Natural killer cell treated with Interleukin-12 subunit alpha and Interleukin-12 subunit beta and Interleukin-15 and Interleukin-18, amount 100 ng/mL, for 72 hours (primary cell): ENCODE results near the gene TRPC4. TPM values are rescaled to one million over a fixed set of nuclear protein-coding genes. Genes with fewer than 3 reads are reported as not detected.
"Not testable (repeated sequence)": the region's sequence is repeated elsewhere in the genome, so short reads cannot be mapped to it uniquely, and the experiment has no call there.

ENCODE experiments used
- ATAC-seq, 2 donors: fragments of 150-1000 bp; cut with Tn5 transposase in 1 of 2; sonication (Bioruptor Pico), chemical (Tn5 transposase) in 1 of 2; 2 replicates each; pipeline ENCODE4 v1.10.0; 2021
- DNase-seq: peaks from one replicate; pipeline ENCODE4 v3.0.0; 2022; ENCODE audit warnings: low spot score
- H3K27ac Mint-ChIP-seq, 2 donors: 1 replicate in 1 of 2; 2 replicates in 1 of 2; pipeline ENCODE4 v1.8.0; 2022; ENCODE audit warnings: mixed read lengths in 2 of 2, mild to moderate bottlenecking in 1 of 2, moderate library complexity in 1 of 2
- H3K27me3 Mint-ChIP-seq, 2 donors: 1 replicate in 1 of 2; 2 replicates in 1 of 2; pipeline ENCODE4 v1.8.0; 2022; ENCODE audit warnings: mixed read lengths in 2 of 2
- H3K36me3 Mint-ChIP-seq: one replicate; pipeline ENCODE4 v1.8.0; 2022; ENCODE audit warnings: mixed read lengths
- H3K4me1 Mint-ChIP-seq, 2 donors: 1 replicate in 1 of 2; 2 replicates in 1 of 2; pipeline ENCODE4 v1.8.0; 2022; ENCODE audit warnings: low read depth in 2 of 2, mixed read lengths in 2 of 2, mild to moderate bottlenecking in 1 of 2
- H3K4me3 Mint-ChIP-seq: one replicate; pipeline ENCODE4 v1.8.0; 2022; ENCODE audit warnings: mixed read lengths
- H3K9me3 Mint-ChIP-seq: 2 replicates; pipeline ENCODE4 v1.8.0; 2022; ENCODE audit warnings: mixed read lengths
- total RNA-seq, 2 donors: library from RNA; stranded (reverse); gene quantifications; one replicate each; pipeline ENCODE4 v1.2.3, GENCODE V29; 2022

The TRPC4 gene
- total RNA-seq, 2 donors from 2014 or later: not detected

GRCh38 chr13:37615276-37615675 lies 254.3 kb downstream of the TRPC4 start:
- H3K4me3 Mint-ChIP-seq: no peak overlapping the region
- no peak for ATAC-seq
- no peaks in the 10 kb centered on the region for H3K36me3 Mint-ChIP-seq

DNA sequence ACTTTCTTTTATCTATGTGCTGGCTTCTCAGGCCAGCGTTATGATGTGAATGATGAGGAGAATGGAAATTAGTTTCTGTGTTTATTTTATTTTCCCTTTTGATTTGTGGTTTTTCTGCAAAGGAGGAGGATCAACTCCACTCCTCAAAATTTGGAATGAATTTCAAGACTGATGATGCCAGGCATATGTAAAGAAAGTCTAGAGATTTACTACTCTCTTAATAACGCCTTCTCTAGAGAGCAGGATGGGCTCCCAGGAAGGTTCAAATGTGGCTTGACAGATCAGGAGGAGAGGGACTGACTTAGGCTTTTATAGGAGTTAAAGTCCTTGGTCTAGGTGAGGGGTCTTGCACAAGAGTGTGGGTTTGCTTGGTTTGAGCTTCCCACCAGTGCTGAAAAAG lies 255.9 kb downstream of the TRPC4 start:
- H3K4me3 Mint-ChIP-seq: no peak overlapping the region

More at GRCh38 chr13:37615276-37615675, 254.3 kb downstream of the TRPC4 start:
- no peak for DNase-seq
- Mint-ChIP-seq H3K9me3 (no peaks in the 10 kb centered on the region), H3K27me3 (no peaks in the 10 kb centered on the region), H3K4me1 (no peaks in the 10 kb centered on the region), H3K27ac (no peak overlapping the region)

GRCh38 chr13:37613236-37613635 lies 256.3 kb downstream of the TRPC4 start:
- Mint-ChIP-seq H3K27ac (no peak overlapping the region), H3K27me3 (no peaks in the 10 kb centered on the region), H3K4me1 (no peaks in the 10 kb centered on the region), H3K36me3 (no peaks in the 10 kb centered on the region), H3K4me3 (no peak overlapping the region), H3K9me3 (peaks cover 3% of the 10 kb centered on the region)
- DNase-seq: no peak
- ATAC-seq: no peak

More for the DNA sequence above, 255.9 kb downstream of the TRPC4 start:
- Mint-ChIP-seq H3K27ac (no peak overlapping the region), H3K9me3 (peaks cover 3% of the 10 kb centered on the region), H3K36me3 (no peaks in the 10 kb centered on the region), H3K27me3 (no peaks in the 10 kb centered on the region), H3K4me1 (no peaks in the 10 kb centered on the region)
- ATAC-seq: no peak
- no peak for DNase-seq

GRCh38 chr13:37608750-37609339 lies 260.7 kb downstream of the TRPC4 start:
- H3K4me3 Mint-ChIP-seq: no peak overlapping the region
- no peaks in the 10 kb centered on the region for H3K4me1 Mint-ChIP-seq
- H3K27me3 Mint-ChIP-seq: no peaks in the 10 kb centered on the region
- H3K36me3 Mint-ChIP-seq: no peaks in the 10 kb centered on the region
- H3K27ac Mint-ChIP-seq: no peak overlapping the region
- H3K9me3 Mint-ChIP-seq: peaks cover 19% of the 10 kb centered on the region
- DNase-seq (no peak), ATAC-seq (no peak)

DNA sequence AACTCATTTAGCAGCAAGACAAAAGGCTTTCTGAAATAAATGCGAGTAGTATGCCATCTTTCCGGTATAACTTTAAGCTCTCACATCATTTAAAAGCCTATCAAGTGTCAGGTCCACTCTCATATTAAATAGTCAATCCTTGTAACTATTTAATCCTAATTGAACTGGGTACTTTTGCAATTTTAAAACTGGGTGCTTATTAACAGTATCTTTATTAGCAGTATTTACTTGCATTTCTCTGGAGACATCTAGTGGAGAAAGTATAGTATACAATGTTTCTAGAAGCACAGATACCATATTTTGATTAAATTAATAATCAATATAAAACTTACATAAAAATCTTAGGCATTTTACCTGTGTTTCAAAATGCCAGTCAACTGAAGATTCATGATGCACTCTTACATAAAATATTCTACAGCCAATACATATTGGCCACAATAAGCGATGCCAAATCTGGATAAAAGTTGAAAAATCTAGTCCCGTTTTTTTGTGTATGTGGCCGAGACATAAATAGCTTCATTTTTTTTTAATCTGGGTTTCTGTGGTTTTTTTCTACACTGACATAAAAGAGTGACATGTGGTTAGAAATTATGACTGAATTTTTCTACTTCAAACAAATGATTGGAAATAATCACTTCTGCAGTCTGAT lies 266.7 kb downstream of the TRPC4 start:
- DNase-seq (no peak), ATAC-seq (no peak)
- H3K36me3 Mint-ChIP-seq: no peaks in the 10 kb centered on the region
- H3K9me3 Mint-ChIP-seq: peaks cover 23% of the 10 kb centered on the region
- H3K4me1 Mint-ChIP-seq: no peaks in the 10 kb centered on the region
- no peak overlapping the region for H3K27ac Mint-ChIP-seq
- no peaks in the 10 kb centered on the region for H3K27me3 Mint-ChIP-seq
- no peak overlapping the region for H3K4me3 Mint-ChIP-seq

DNA sequence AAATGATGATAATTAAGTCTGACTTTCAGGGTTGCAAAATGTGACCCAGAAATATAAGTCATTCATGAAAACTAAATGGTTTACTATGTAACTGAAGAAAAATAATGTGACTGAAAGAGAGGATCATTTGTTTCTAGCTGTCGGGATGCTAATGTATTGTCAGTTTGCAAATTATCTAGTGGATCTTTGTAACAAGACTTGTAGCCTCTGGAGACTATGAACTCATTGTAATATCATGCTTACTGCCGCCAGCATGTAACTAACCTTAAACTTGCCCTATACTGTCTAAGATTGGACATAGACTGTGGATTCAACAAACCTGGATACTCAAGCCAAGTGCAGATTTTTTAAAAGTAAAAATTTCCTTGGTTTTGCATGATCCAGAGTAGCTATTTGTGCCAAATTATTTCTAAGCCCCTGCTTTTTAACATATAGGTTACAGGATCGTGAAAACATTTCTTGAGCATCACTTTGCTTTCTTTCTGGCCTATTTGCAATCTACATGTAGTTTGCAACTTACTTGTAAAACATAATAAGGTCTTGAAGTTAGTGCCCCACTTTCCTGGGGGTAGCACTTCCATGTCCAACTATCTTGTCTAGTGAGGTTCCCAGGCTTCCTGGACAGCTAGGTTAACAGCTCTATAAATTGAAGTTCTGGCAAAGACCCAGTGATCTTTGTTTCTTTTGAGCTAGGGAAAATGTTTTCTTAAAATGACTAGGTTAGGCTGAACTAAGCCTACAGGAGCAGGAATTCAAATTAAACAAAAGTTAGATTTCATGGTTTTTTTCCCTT lies 267.7 kb downstream of the TRPC4 start:
- Mint-ChIP-seq H3K4me1 (no peaks in the 10 kb centered on the region), H3K27me3 (no peaks in the 10 kb centered on the region), H3K36me3 (no peaks in the 10 kb centered on the region), H3K27ac (no peak overlapping the region), H3K9me3 (peaks cover 21% of the 10 kb centered on the region), H3K4me3 (no peak overlapping the region)
- DNase-seq: no peak
- ATAC-seq: no peak

- H3K27ac Mint-ChIP-seq: no peak overlapping the region
- ATAC-seq (no peak), DNase-seq (no peak)
- H3K9me3 Mint-ChIP-seq: peaks cover 11% of the 10 kb centered on the region
- no peak overlapping the region for H3K4me3 Mint-ChIP-seq
- no peaks in the 10 kb centered on the region for H3K36me3 Mint-ChIP-seq
- H3K27me3 Mint-ChIP-seq: no peaks in the 10 kb centered on the region
- H3K4me1 Mint-ChIP-seq: no peaks in the 10 kb centered on the region
These were observed 270.1 kb downstream of the TRPC4 start for GRCh38 chr13:37599519-37599918.

DNA sequence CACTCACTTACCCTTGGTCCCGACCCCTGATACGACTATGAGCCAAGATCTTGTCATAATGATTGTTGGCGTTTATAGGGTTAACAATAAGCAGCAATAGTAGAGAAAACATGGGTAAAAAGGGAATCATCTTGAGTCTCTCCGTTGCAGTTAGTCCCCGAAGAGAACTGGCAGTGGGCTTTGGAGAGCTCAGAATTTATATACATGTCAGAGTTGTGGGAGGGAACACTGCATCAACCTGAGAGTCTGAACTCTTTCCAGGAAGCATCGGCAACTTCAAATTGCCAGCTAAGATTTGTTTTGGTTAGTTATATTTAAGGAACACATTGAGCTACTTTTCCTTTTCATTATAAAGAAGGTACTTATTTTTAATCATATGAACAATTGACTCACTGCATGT lies 271.0 kb downstream of the TRPC4 start, which contains the start of gene POSTN:
POSTN (minus strand) TSS at position 172 of the 400 bp plus-strand sequence; CDS start at position 130, 42 bp downstream.
- H3K9me3 Mint-ChIP-seq: peaks cover 5% of the 10 kb centered on the region
- no peak within 1 kb of the TSS for H3K4me3 Mint-ChIP-seq
- no peaks in the 10 kb centered on the region for H3K4me1 Mint-ChIP-seq
- ATAC-seq (no peak), DNase-seq (no peak)
- no peak within 1 kb of the TSS for H3K27ac Mint-ChIP-seq
- H3K27me3 Mint-ChIP-seq: no peaks in the 10 kb centered on the region
- no peaks in the 10 kb centered on the region for H3K36me3 Mint-ChIP-seq

DNA sequence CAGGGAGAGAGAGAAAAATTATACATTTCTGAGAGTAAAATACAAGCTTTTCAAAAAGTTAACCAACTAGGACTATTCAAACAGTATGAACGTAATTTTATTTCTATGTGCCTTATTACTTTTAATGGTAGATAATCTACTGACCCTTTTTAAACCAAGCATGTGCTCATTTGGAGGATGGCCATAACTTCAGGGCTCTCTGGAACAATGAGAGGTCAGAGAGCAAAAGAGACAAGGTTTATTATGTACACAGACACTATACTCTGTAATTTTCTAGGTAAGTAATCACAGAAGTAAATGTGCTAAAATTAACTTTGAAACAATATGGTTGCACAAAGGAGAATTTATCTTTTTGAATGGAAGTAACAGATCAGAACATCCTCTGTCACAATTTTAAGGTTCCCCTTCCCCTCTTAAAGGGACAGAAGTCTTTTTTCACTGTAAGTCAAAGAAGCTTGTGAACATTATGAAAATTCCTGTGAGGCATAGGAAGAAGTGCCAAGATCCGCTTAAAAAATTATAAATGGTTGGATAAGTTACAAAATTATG lies 272.0 kb downstream of the TRPC4 start:
- Mint-ChIP-seq H3K4me1 (no peaks in the 10 kb centered on the region), H3K27ac (no peak overlapping the region), H3K36me3 (no peaks in the 10 kb centered on the region), H3K4me3 (no peak overlapping the region), H3K9me3 (no peaks in the 10 kb centered on the region), H3K27me3 (no peaks in the 10 kb centered on the region)
- DNase-seq: no peak
- no peak for ATAC-seq

DNA sequence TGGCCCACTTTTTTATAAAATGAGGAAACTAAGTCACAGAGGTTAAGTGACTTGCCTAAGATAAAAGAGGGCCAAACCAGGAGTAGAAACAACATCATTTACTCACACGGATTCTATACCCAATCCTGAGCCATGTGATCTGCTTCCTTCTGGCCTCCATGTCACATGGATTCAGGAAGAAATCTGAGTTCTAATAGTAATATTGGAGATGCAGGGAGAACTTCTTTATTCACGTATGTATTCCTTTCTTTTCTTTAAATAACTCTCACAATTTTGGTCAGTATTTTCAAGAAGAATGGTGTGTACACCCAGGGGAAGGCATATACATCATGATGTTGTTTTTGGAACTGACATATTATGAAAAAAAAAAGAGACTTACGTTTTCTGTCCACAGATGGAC lies 272.8 kb downstream of the TRPC4 start:
- Mint-ChIP-seq H3K4me3 (no peak overlapping the region), H3K27ac (no peak overlapping the region), H3K4me1 (no peaks in the 10 kb centered on the region), H3K9me3 (no peaks in the 10 kb centered on the region), H3K27me3 (no peaks in the 10 kb centered on the region), H3K36me3 (no peaks in the 10 kb centered on the region)
- ATAC-seq: no peak
- no peak for DNase-seq

DNA sequence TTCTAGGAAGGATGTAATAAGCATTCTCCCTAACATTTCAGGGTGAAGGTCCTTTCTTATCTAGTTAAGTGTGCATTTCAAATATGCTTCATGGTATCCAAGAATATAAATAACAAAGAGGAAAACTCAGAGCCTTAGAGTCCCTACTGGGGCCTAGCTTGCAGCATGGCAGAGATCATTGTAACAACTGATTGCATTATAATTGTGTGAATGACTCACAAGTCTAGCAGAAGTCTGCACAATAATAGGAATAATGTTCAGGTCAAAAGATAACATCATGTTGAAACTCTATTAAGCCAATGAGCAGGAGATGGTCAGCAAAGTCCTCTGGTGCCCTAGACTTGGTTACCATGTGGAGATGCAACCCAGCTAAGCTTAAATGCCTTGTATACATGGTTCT lies 274.4 kb downstream of the TRPC4 start:
- Mint-ChIP-seq H3K36me3 (no peaks in the 10 kb centered on the region), H3K4me1 (no peaks in the 10 kb centered on the region), H3K9me3 (no peaks in the 10 kb centered on the region), H3K27ac (no peak overlapping the region), H3K27me3 (no peaks in the 10 kb centered on the region), H3K4me3 (no peak overlapping the region)
- ATAC-seq (no peak), DNase-seq (no peak)

GRCh38 chr13:37594550-37594949 lies 275.0 kb downstream of the TRPC4 start:
- Mint-ChIP-seq H3K4me3 (no peak overlapping the region), H3K27ac (no peak overlapping the region), H3K36me3 (no peaks in the 10 kb centered on the region), H3K9me3 (no peaks in the 10 kb centered on the region), H3K27me3 (no peaks in the 10 kb centered on the region), H3K4me1 (no peaks in the 10 kb centered on the region)
- DNase-seq (no peak), ATAC-seq (no peak)

- H3K9me3 Mint-ChIP-seq, H3K27me3 Mint-ChIP-seq, H3K36me3 Mint-ChIP-seq, H3K4me3 Mint-ChIP-seq, DNase-seq, ATAC-seq, H3K27ac Mint-ChIP-seq, H3K4me1 Mint-ChIP-seq: not testable (repeated sequence)
These were observed 280.2 kb downstream of the TRPC4 start for GRCh38 chr13:37589381-37589780.

DNA sequence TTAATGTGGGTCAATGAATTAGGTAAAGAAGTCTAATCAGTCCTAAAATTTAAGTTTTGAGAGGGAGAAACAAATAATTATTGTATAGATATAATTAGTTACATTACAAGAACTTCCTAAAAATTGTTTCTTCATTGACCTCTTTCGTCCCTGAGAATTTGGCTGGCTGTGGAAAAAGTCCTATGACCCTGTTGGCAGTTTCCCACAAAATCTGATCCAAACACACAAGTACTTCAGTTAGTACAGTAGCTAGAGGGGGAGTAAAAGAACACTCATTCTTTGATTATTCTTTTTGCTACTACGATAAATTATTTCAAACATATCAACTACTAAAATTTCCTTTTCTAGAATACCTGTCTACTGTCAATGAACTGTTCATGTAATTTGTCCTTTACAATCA lies 282.3 kb downstream of the TRPC4 start:
- H3K4me3 Mint-ChIP-seq: no peak overlapping the region
- no peaks in the 10 kb centered on the region for H3K27me3 Mint-ChIP-seq
- H3K36me3 Mint-ChIP-seq: no peaks in the 10 kb centered on the region
- no peak for DNase-seq
- no peak for ATAC-seq
- peaks cover 7% of the 10 kb centered on the region for H3K9me3 Mint-ChIP-seq
- H3K27ac Mint-ChIP-seq: no peak overlapping the region
- no peaks in the 10 kb centered on the region for H3K4me1 Mint-ChIP-seq
